Pulmonary artery endothelial cell (primary cell): ENCODE data around the gene SEMA7A. TPM values are rescaled to one million over a fixed set of nuclear protein-coding genes. Genes with fewer than 3 reads are reported as not detected.

Experiments
- DNase-seq: peaks from one replicate; pipeline ENCODE4 v3.0.0-alpha.2; 2011; ENCODE audit warnings: low read depth, low spot score
- total RNA-seq: library from RNA; depleted of rRNA; stranded (reverse); fragments of >200 nt; gene quantifications from 2 replicates; pipeline ENCODE4 v1.2.3, GENCODE V29; 2014

The SEMA7A gene
- total RNA-seq, 1 donor from 2014 or later: 0.73 TPM

GRCh38 chr15:74453925-74454763 lies 20.4 kb upstream of the SEMA7A start:
- DNase-seq: no peak

- no peak for DNase-seq
Measured at GRCh38 chr15:74451861-74452835, 18.4 kb upstream of the SEMA7A start.

- DNase-seq: no peak
Measured at GRCh38 chr15:74451322-74451721, 17.6 kb upstream of the SEMA7A start.

GRCh38 chr15:74449643-74450205 lies 16.0 kb upstream of the SEMA7A start:
- DNase-seq: no peak

- DNase-seq: no peak
Measured at GRCh38 chr15:74449095-74449494, 15.3 kb upstream of the SEMA7A start.

GRCh38 chr15:74445816-74446763 lies 12.3 kb upstream of the SEMA7A start:
- DNase-seq: no peak

GRCh38 chr15:74444106-74445062 lies 10.6 kb upstream of the SEMA7A start:
- DNase-seq: peak; percentile 29

- no peak for DNase-seq
Measured at GRCh38 chr15:74443100-74443909, 9.5 kb upstream of the SEMA7A start.

GRCh38 chr15:74442604-74443003 lies 8.8 kb upstream of the SEMA7A start:
- DNase-seq: no peak

- no peak for DNase-seq
Measured at GRCh38 chr15:74442063-74442462, 8.3 kb upstream of the SEMA7A start.

- no peak for DNase-seq
Measured at GRCh38 chr15:74441248-74441941, 7.6 kb upstream of the SEMA7A start.

GRCh38 chr15:74438721-74439316 lies 5.1 kb upstream of the SEMA7A start:
- no peak for DNase-seq

GRCh38 chr15:74438206-74438605 lies 4.4 kb upstream of the SEMA7A start:
- DNase-seq: no peak

GRCh38 chr15:74434263-74435136 lies 742 bp upstream of the SEMA7A start:
- no peak for DNase-seq

- DNase-seq: no peak
Measured at GRCh38 chr15:74432968-74433591, 678 bp downstream of the SEMA7A start.

GRCh38 chr15:74432271-74432967 lies 1.3 kb downstream of the SEMA7A start:
- no peak for DNase-seq
